HG03460 (cell line): ENCODE results near the gene TWF2.
A peak's percentile ranks its signal among the peaks of the same experiment; 100 is the strongest.

Experiments
- ATAC-seq: cut with Tn5 transposase; IDR thresholded peaks from one replicate; pipeline ENCODE4 v1.9.1; 2021; ENCODE audit not compliant: unreplicated experiment

TWF2 gene

GRCh38 chr3:52238193-52238760, 681 bp downstream of the TWF2 start:
- ATAC-seq: peak; percentile 16

DNA sequence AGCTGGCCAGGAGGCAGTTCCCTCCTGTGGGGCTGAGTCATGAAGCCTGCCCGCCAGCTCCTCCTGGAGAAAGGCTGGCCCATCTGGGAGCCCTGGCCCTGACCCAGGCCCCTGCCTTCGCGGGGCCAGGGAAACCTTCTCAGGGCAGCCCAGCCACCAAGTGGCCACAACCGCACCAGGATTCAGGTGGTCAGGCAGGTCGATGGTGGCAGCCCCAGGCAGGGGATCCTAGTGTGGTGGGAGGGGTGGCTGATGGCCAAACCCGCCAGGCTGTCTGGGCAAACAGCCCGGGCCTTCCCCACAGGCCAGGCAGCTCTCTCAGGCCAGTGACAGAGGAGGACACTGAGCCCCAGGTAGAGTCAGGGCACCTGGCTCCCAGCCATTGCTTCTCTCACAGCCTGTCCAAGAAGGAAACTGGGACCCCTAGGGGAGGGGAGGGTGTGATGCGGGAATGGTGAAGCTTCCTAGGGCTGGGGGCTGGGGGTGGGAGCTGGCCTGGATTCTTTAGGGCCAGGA, 1.2 kb downstream of the TWF2 start:
- ATAC-seq: no peak

GRCh38 chr3:52237006-52237656, 1.8 kb downstream of the TWF2 start:
- ATAC-seq: no peak

DNA sequence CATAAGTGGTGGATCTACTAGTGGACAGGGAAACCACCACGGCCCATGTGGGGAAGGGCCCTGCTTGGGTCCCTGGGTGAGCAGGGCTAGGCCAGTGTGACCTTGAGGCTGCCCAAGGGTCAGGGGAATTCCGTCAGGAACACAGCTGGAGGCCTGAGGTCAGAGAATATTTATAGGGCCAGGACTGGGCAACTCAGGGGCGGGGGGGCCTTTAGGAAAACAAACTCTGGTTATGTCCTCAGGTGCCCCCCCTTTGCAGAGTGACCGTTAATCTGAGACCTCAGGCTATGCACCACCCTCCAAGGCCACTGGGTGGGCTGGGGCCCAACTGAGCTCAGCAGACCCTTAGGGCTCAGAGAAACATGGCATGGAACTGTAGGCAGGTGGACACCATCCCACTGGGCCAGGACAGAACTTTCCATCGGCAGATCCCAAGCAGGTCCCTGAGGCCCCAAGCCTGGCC, 2.5 kb downstream of the TWF2 start:
- ATAC-seq: no peak

DNA sequence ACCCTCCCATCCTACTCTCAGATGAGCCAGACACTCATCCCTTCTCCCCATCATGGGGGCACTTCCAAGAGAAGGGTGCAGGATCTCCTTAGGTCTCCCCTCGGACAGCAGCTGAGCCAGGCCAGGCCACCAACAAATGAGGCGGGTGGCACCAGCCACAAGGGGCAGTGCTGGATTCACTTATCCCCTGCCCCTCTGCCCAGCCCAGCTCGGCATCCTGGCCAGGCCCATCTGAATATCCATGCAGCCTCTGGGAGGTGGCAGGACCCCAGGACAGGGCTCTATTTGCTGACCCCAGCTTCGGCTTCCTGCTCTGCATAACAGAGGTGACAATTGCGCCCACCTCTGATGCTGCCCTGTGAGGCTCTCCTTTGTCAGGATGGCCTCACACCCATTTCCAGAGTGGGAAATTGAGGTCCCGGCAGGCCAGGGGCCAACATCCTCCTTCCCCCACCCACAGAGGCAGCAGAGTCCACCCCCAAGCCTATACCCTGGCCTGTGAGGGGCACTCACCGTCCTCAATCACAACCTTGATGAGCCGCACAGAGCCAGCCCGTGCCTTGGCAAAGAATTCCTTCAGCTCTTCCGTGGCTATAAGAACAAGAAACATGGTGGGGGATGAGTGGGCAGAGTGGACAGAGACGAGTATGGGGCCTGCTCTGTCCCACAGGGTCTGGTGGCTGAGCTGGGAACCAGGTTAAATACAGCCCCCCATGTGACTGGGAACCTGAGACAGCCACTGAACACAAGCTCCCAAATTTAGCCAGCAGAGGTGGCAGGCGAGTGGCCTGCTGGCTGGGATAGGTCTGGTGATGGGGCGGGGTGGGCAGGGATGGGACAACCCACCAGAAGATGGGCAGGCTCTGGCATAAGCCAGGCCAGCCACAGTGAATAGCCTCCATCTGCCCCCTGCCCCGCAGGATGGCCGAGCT, 4.2 kb downstream of the TWF2 start:
- ATAC-seq: no peak

GRCh38 chr3:52233968-52234367, 5.0 kb downstream of the TWF2 start:
- ATAC-seq: no peak

- no peak for ATAC-seq
Observed at GRCh38 chr3:52233108-52233591, 5.8 kb downstream of the TWF2 start.

- no peak for ATAC-seq
Observed at GRCh38 chr3:52232279-52233107, 6.5 kb downstream of the TWF2 start.

- no peak for ATAC-seq
Observed at GRCh38 chr3:52231502-52232278, 7.3 kb downstream of the TWF2 start.

- ATAC-seq: no peak
Observed at GRCh38 chr3:52230889-52231499, 8.0 kb downstream of the TWF2 start.

GRCh38 chr3:52230461-52230860, 8.5 kb downstream of the TWF2 start:
- ATAC-seq: no peak

DNA sequence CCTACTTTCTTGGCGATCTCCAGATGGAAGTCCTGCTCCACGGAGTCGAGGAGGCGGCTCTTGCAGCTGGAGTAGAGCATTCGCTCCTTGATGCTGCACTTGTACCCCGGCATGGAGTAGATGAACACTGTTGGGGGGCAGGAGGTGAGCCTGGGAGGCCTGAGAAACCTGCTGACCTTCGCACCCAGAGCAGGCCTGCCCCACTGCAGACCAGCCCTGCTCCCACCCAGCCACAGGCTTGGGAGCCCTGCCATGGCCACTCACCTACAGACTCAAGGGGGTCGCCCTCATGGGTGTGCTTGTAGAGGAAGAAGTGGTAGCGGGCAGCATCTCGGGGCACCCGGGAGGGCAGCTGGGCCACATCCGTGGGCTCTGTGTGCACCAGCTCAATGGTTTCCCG, 9.3 kb downstream of the TWF2 start:
- no peak for ATAC-seq

DNA sequence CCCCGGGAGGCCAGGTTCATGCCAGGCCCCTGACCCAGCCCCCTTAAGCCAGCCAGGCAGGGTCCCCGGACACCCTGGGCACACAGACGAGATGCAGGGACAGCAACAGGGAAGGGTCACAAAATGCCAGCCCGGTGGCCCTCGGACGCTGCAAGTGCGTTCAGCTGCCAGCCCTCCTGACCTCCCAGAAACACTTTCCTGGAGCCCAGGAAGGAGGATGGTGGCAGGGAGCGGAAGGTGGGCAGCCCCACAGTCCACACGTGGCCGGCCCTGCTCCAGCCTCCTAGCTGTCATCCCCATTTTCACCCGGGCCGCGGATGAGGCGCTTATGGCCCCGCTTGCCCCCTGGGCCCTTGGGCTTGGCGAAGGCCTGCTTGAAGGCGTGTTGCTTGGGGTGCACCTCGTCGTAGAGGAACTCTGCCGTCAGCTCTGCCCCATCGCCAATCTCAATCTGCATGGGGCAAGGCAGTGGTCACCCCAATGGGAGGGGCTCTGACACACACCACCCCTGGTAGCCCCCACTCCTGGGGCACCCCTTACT, 10.1 kb downstream of the TWF2 start:
- no peak for ATAC-seq

GRCh38 chr3:52228266-52228665, 10.7 kb downstream of the TWF2 start:
- no peak for ATAC-seq

DNA sequence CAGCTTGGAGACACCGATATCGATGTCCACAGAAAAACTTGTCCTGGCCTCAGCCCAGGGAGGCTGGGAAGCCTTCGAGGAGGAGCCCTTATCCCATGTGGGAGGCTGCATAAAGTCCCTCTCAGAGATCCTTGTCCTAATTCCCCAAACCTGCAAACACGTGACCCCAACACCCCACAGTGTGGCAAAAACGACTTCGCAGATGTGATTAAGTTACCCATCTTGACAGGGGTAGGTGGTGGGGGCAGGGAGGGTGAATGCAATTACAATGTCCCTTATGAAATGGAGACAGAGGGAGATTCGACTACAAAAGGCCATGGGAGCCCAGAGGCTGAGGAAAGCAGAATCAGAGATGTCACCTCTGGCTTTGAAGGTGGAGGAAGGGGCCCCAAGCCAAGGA, 11.2 kb downstream of the TWF2 start:
- no peak for ATAC-seq

GRCh38 chr3:52227117-52227516, 11.8 kb downstream of the TWF2 start:
- no peak for ATAC-seq

- ATAC-seq: no peak
Observed at GRCh38 chr3:52226229-52226817, 12.6 kb downstream of the TWF2 start.

DNA sequence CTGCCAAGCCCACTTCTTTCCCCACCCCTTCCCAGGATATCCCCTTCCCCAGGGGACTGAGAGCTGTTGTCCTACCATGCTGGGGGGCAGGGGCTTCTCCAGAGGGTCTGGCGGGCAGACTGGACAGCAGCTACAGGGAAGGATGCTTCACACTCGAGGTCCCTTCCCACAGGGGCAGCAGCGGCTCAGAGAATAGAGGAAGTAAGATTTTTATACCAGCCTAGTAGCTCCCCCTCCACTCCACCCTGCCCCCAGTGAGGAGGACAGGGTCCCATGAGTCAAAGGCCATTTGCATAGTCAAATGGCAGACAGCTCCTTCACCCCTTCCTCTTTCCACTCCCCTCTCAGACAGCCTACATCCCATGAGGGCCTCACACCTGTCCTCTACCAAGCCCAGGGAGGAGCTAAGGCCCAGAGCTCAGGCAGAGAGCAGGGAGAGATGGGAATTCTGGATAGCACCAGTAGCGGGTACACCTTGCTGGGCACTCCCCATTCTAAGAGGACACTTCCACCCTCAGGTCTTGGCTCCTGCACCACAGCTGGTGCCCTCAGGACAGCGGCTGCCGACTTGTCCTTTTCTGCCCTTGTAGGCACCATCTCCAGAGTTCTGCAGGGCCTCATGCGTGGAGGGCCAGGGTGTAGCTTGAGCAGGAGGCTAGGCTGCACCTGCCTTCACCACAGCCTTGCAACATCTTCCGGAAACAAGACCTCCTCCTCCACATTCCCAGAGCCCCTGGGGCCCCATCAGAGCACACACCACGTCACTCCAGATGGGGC, 13.3 kb downstream of the TWF2 start, which contains the start of gene TLR9:
TLR9 (minus strand) TSS at position 194 of the 777 bp plus-strand sequence; CDS start at position 78, 116 bp downstream.
- ATAC-seq: peak; percentile 88
